Brain microvascular endothelial cell (primary cell): Measurements from ENCODE around the gene C22orf23.
A peak's percentile ranks its signal among the peaks of the same experiment; 100 is the strongest.

Experiments
- DNase-seq: peaks from one replicate; pipeline ENCODE4 v3.0.0-alpha.2; 2020
- H3K27ac ChIP-seq: fragments of 250-450 bp; sonication (Bioruptor Pico); 2 replicates; pipeline ENCODE4 v1.5.1; 2020; ENCODE audit warnings: mild to moderate bottlenecking, moderate library complexity
- H3K27me3 ChIP-seq: fragments of 250-450 bp; sonication (Bioruptor Pico); replicated peaks from 2 replicates; pipeline ENCODE4 v1.5.1; 2020; ENCODE audit warnings: mild to moderate bottlenecking
- H3K36me3 ChIP-seq: fragments of 250-450 bp; sonication (Bioruptor Pico); replicated peaks from 2 replicates; pipeline ENCODE4 v1.5.1; 2020; ENCODE audit warnings: mild to moderate bottlenecking
- H3K4me3 ChIP-seq: 2 replicates; pipeline ENCODE4 v1.5.1; 2011; ENCODE audit warnings: low read depth, mild to moderate bottlenecking, control low read depth, low read length, moderate library complexity
- in situ Hi-C: cut with HindIII; loops from 2 replicates; pipeline ENCODE4 v1.10.0; 2017; ENCODE audit warnings: low sequenced_read_pairs, low pct_ligation_motif_present
- TF ChIP-seq, protein P1 (sequence below): IDR thresholded peaks from 2 replicates; pipeline ENCODE4 v1.5.1; 2011; ENCODE audit warnings: low read depth, mild to moderate bottlenecking, moderate library complexity, low read length, control low read depth, inconsistent platforms; ENCODE audit errors: missing control alignments

Gene C22orf23

DNA sequence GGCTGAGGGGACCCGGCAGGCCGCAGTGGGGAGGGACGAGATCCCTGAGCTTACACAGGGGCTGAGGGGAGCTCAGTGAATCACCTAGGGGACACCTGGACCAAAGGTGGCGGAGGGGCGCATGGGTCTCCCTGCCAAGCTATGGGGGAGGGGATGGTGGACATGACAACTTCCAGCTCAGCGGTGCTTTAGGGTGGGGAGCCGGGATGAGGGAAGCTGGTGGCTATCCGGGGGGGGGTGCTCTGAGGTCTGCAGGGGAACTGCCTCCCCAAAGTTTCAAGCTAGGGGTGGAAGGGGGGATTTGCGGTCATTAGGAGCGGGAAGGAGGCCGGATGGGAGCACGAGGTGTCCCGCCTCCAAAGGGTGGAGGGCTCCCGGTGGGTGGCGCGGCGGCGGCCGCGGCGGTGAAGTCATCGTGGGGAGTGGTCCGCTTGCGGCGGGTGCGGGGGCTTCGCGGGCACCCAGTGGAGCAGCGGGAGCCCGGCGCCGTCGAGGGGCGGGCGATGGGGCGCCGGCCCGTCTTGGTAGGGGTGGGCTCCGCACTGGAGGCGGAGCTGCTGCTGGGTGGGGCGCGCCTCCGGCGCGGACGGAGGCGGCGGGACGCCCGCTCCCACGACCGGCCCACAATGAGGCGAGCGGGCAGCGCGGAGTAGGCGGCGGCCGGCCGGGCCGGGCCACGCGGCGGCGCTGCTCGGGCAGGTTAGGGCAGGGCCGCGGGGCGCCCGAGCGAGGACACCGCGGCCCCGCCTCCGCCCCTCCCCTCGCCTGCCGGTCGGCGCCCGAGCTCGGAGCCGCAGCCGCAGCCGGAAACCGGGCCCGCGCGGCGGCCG, 47.7 kb downstream of the C22orf23 start, which contains the start of gene MICALL1:
Gene MICALL1 (plus strand): TSS at position 764 of the 830 bp plus-strand sequence. CDS start 126 bp downstream, outside the sequence.
- DNase-seq, result peak; percentile 37
- Histone ChIP-seq H3K27me3 (no peaks in the 10 kb centered on the region), H3K4me3 (peak within 1 kb of the TSS; percentile 69), H3K36me3 (no peaks in the 10 kb centered on the region), H3K27ac (peak within 1 kb of the TSS; percentile 95)
- TF ChIP-seq, protein P1, sequence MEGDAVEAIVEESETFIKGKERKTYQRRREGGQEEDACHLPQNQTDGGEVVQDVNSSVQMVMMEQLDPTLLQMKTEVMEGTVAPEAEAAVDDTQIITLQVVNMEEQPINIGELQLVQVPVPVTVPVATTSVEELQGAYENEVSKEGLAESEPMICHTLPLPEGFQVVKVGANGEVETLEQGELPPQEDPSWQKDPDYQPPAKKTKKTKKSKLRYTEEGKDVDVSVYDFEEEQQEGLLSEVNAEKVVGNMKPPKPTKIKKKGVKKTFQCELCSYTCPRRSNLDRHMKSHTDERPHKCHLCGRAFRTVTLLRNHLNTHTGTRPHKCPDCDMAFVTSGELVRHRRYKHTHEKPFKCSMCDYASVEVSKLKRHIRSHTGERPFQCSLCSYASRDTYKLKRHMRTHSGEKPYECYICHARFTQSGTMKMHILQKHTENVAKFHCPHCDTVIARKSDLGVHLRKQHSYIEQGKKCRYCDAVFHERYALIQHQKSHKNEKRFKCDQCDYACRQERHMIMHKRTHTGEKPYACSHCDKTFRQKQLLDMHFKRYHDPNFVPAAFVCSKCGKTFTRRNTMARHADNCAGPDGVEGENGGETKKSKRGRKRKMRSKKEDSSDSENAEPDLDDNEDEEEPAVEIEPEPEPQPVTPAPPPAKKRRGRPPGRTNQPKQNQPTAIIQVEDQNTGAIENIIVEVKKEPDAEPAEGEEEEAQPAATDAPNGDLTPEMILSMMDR, result no peak
- in situ Hi-C loops, result no loop called here

- Histone ChIP-seq H3K27me3 (no peaks in the 10 kb centered on the region), H3K27ac (peak overlapping the region; percentile 95), H3K36me3 (no peaks in the 10 kb centered on the region), H3K4me3 (peak overlapping the region; percentile 44)
- peak; percentile 98 for DNase-seq
- in situ Hi-C loops, result no loop called here
- TF ChIP-seq, protein P1, result no peak
Observed at GRCh38 chr22:37904572-37905533, 48.5 kb downstream of the C22orf23 start.

- H3K36me3 ChIP-seq, result no peaks in the 10 kb centered on the region
- H3K27me3 ChIP-seq, result no peaks in the 10 kb centered on the region
- no peak overlapping the region for H3K27ac ChIP-seq
- TF ChIP-seq, protein P1, result no peak
- no peak for DNase-seq
- H3K4me3 ChIP-seq, result no peak overlapping the region
- in situ Hi-C loops, result no loop called here
Observed at GRCh38 chr22:37898441-37899181, 54.8 kb downstream of the C22orf23 start.

GRCh38 chr22:37897807-37898206, 55.6 kb downstream of the C22orf23 start:
- H3K27me3 ChIP-seq, result no peaks in the 10 kb centered on the region
- DNase-seq, result no peak
- no peaks in the 10 kb centered on the region for H3K36me3 ChIP-seq
- in situ Hi-C loops, result no loop called here
- H3K27ac ChIP-seq, result no peak overlapping the region
- TF ChIP-seq, protein P1, result no peak
- no peak overlapping the region for H3K4me3 ChIP-seq

DNA sequence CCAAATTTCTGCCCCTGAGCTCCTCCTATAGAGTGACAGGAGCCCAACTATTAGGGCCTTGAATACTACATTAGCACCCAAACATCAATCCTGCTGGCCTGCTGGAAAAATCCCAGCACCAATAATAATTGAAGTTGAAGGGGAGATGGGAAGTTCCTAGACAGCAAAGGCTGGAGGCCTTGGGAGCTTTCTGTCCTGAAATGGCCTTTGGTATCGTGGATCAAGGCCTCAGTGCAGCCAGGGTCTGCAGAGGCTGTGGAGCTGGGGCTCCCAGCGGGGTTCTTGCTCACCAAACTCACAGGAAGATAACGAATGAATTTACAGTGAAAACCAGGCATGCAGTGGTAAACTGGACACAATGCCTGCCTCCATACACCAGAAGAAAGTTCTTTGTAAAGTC, 56.5 kb downstream of the C22orf23 start:
- no peak for DNase-seq
- H3K4me3 ChIP-seq, result no peak overlapping the region
- H3K27ac ChIP-seq, result no peak overlapping the region
- TF ChIP-seq, protein P1, result no peak
- in situ Hi-C loops, result no loop called here
- H3K36me3 ChIP-seq, result no peaks in the 10 kb centered on the region
- no peaks in the 10 kb centered on the region for H3K27me3 ChIP-seq
